GM06990 (cell line): ENCODE data around the gene IDUA.

Experiments
- DNase-seq: peaks from one replicate; pipeline ENCODE4 v3.0.0-alpha.2; 2011; ENCODE audit not compliant: insufficient read length; ENCODE audit errors: extremely low read depth
- H3K27me3 ChIP-seq: replicated peaks from 2 replicates; pipeline ENCODE4 v1.6.0; 2011; ENCODE audit warnings: low read length; ENCODE audit not compliant: control insufficient read depth, insufficient read depth
- H3K36me3 ChIP-seq: 2 replicates; pipeline ENCODE4 v1.5.1; 2011; ENCODE audit warnings: low read length; ENCODE audit not compliant: control insufficient read depth, insufficient read depth
- H3K4me3 ChIP-seq: replicated peaks from 2 replicates; pipeline ENCODE4 v1.5.1; 2011; ENCODE audit warnings: low read depth, mild to moderate bottlenecking, control low read depth, low read length
- TF ChIP-seq, protein P1 (sequence below): IDR thresholded peaks from 2 replicates; pipeline ENCODE4 v1.5.1; 2011; ENCODE audit warnings: low read length, control low read depth, mild to moderate bottlenecking, inconsistent platforms; ENCODE audit not compliant: insufficient read depth, poor library complexity, severe bottlenecking

The IDUA gene

DNA sequence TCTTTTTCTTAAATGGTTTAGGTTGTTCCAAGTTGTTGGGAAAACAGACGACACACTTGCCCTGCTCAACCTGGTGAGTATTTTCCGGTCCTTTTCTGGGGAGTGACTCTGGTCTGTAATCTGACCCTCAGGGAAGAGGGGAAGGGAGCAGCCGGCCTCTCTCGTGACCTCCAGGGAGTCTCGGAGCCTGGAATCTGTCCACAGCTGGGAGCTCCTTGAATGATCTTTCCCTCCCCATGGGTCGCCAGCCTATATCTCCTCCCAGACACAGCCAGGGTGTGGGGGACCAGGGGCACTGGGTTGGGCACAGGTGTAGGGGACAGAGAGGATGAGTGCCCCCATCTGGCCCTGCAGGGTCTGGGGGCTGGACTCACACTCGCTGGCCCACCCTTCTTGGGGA is 35.7 kb upstream of the IDUA start:
- Histone ChIP-seq H3K36me3 (peaks cover 3% of the 10 kb centered on the region; the same call in 1 of the 2 replicates), H3K4me3 (no peak overlapping the region), H3K27me3 (no peaks in the 10 kb centered on the region)
- TF ChIP-seq, protein P1, sequence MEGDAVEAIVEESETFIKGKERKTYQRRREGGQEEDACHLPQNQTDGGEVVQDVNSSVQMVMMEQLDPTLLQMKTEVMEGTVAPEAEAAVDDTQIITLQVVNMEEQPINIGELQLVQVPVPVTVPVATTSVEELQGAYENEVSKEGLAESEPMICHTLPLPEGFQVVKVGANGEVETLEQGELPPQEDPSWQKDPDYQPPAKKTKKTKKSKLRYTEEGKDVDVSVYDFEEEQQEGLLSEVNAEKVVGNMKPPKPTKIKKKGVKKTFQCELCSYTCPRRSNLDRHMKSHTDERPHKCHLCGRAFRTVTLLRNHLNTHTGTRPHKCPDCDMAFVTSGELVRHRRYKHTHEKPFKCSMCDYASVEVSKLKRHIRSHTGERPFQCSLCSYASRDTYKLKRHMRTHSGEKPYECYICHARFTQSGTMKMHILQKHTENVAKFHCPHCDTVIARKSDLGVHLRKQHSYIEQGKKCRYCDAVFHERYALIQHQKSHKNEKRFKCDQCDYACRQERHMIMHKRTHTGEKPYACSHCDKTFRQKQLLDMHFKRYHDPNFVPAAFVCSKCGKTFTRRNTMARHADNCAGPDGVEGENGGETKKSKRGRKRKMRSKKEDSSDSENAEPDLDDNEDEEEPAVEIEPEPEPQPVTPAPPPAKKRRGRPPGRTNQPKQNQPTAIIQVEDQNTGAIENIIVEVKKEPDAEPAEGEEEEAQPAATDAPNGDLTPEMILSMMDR: no peak
- no peak for DNase-seq

DNA sequence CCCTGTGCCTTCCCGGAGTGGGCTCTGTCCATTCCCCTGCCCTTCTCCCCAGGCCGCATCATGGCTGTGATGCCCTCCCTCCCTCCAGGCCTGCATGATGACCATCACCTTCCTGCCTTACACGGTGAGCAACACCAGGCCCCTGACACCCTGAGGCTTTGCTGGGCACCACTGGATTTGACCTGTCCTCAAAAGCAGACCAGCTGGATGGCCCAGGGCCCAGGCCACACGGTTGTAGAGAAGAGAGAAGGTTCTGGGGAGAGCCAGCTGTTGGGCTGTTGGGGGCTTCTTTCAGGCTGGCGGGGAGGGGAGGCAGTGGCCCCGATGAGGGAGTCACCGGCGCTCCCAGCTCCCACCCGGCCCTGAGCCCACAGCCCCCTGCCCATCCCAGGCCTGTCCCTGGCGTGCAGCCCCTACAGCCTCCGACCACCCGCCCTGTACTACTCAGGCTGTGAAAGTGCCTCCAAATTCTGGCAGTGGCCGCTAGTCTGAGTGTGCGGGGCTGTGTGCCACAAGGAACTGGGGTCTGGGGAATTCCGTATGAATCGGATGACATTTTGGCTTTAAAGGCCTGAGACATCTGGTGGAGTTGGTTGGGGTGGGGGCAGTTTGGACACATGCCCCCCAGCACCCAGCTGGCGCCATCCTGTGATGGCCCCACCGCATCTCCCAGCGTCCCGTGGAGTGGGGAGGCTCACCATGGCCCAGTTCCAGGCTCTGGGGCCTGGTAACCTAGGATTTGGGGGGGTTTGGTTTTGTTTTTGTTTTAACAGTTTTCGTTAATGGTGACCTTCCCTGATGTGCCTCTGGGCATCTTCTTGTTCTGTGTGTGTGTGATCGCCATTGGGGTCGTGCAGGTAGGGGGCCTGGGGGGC is 35.0 kb upstream of the IDUA start:
- TF ChIP-seq, protein P1: no peak
- Histone ChIP-seq H3K27me3 (no peaks in the 10 kb centered on the region), H3K36me3 (peaks cover 3% of the 10 kb centered on the region; the same call in 1 of the 2 replicates), H3K4me3 (no peak overlapping the region)
- no peak for DNase-seq

DNA sequence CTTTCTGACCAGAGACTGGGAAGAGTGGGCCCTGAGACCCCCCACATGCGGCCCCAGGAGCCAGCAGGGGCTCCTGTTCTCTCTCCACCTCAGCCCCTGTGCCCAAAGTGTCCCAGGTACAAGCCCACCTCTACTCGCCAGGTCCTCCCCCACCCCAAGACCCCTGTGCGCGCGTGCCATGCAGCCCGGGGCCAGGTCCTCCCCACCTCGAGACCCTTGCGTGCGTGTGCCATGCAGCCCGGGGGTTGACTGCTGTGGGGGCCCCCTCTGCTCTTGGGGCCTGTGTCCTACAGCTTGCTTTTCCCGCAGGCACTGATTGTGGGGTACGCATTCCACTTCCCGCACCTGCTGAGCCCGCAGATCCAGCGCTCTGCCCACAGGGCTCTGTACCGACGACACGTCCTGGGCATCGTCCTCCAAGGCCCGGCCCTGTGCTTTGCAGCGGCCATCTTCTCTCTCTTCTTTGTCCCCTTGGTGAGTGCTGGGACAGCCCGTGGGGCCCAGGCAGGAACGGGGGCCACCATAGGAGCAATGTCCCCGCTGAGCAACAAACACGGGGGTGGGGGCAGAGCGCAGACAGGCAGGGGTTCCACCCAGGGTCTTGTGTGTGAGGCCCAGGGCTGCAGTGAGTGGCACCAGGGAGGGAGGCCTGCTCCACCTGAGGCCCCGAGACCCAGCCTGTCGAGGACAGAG is 33.8 kb upstream of the IDUA start:
- Histone ChIP-seq H3K27me3 (no peaks in the 10 kb centered on the region), H3K36me3 (peaks cover 4% of the 10 kb centered on the region; the same call in 1 of the 2 replicates), H3K4me3 (no peak overlapping the region)
- TF ChIP-seq, protein P1: no peak
- DNase-seq: no peak

DNA sequence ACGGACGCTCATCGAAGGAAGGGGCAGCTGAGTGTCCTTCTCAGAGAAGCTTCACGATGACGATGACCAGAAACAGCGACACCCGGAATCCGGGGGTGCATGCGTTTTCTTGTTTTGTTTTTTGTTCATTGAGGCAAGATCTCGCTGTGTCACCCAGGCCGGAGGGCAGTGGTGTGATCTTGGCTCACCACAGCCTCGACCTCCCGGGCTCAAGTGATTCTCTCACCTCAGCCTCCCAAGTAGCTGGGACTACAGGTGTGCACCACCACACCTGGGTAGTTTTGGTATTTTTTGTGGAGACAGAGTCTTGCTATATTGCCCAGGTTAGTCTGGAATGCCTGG is 33.3 kb upstream of the IDUA start:
- Histone ChIP-seq H3K36me3 (peaks cover 4% of the 10 kb centered on the region; the same call in 1 of the 2 replicates), H3K27me3 (no peaks in the 10 kb centered on the region), H3K4me3 (no peak overlapping the region)
- TF ChIP-seq, protein P1: no peak
- DNase-seq: no peak

DNA sequence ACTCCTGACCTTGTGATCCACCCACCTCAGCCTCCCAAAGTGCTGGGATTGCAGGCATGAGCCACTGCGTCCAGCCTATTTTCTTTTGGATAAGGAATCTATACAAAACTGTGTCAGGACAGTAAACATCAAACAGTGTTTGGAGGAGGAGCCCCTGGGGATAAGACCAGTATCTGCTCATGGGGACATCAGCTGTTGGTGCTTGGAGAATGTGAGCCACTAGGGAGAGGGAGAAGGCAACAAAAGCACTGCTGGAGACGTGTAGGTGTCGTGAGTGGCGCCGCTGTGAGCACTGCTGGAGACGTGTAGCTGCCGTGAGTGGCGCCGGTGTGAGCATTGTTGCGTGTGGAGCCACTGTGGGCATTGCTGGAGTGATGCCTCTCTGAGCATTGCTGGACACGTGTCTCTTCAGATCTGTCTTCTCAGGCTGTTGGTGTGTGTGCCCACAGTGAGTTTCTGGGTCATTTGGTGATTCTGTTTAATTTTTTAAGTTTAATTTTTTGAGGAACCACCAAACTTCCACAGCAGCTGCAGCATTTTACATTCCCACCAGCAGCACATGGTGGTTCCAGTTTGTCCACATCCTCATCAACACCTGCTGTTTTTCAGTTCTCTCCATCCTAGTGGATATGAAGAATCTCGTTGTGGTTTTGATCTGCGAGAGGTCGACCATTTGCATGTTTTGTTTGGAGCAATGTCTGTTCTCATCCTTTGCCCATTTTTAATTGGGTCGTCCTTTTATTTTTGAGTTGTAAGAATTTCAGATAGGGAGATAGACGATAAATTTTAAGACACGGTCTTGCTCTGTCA is 32.4 kb upstream of the IDUA start:
- TF ChIP-seq, protein P1: no peak
- Histone ChIP-seq H3K36me3 (peaks cover 4% of the 10 kb centered on the region; the same call in 1 of the 2 replicates), H3K27me3 (no peaks in the 10 kb centered on the region), H3K4me3 (no peak overlapping the region)
- DNase-seq: no peak
